ENCODE data around the gene MUL1. TPM values are rescaled to one million over a fixed set of nuclear protein-coding genes. Genes with fewer than 3 reads are reported as not detected.

MUL1 gene
- total and polyA plus RNA-seq, 2 donors (not counting 1 experiment from before 2014, with no cell fraction given), result 25.7 to 26.9 TPM

GRCh38 chr1:20462397-20462796 is 45.6 kb downstream of the MUL1 start:
- H3K9me3 ChIP-seq (ENCODE audit: control insufficient read depth, insufficient read depth, low read depth, low read length), result no peaks in the 10 kb centered on the region
- no peaks in the 10 kb centered on the region for H3K79me2 ChIP-seq (ENCODE audit: control insufficient read depth, insufficient read depth, low read length)
- H3K4me1 ChIP-seq (ENCODE audit: control insufficient read depth, extremely low read depth, insufficient read depth, low read length), result no peaks in the 10 kb centered on the region
- no peak overlapping the region for H2AFZ ChIP-seq (ENCODE audit: low read length)
- no peaks in the 10 kb centered on the region for H4K20me1 ChIP-seq (ENCODE audit: control insufficient read depth, extremely low read depth, insufficient read depth, low read length)
- H3K27me3 ChIP-seq (ENCODE audit: control insufficient read depth, insufficient read depth, low read length), result peaks cover 42% of the 10 kb centered on the region
- H3K27ac ChIP-seq (ENCODE audit: insufficient read depth, low read length), result no peak overlapping the region
- no peak overlapping the region for H3K9ac ChIP-seq (ENCODE audit: insufficient read depth, low read length)
- TF ChIP-seq CTCF (conservative IDR thresholded peaks at IDR 0.05 in 1 of 2, IDR thresholded peaks at IDR 0.05 in 1 of 2; ENCODE audit: low read depth in 1 of 2, low read length in 2 of 2), result no peak
- no peak for TF ChIP-seq EZH2 (IDR thresholded peaks at IDR 0.05; ENCODE audit: low read length, missing control alignments)
- H3K36me3 ChIP-seq (ENCODE audit: control insufficient read depth, insufficient read depth, low read length), result no peaks in the 10 kb centered on the region
- no peak overlapping the region for H3K4me2 ChIP-seq (ENCODE audit: extremely low read depth, insufficient read depth, low read length)
- DNase-seq (ENCODE audit: low read depth in 2 of 2), result no peak
- no peak overlapping the region for H3K4me3 ChIP-seq (replicated peaks in 1 of 4; ENCODE audit: control extremely low read depth in 1 of 4, insufficient read depth in 1 of 4, low read depth in 3 of 4, low read length in 4 of 4)

- TF ChIP-seq CTCF (conservative IDR thresholded peaks at IDR 0.05 in 1 of 2, IDR thresholded peaks at IDR 0.05 in 1 of 2; ENCODE audit: low read depth in 1 of 2, low read length in 2 of 2) (no peak), EZH2 (IDR thresholded peaks at IDR 0.05; ENCODE audit: low read length, missing control alignments) (no peak)
- no peaks in the 10 kb centered on the region for H3K9me3 ChIP-seq (ENCODE audit: control insufficient read depth, insufficient read depth, low read depth, low read length)
- H2AFZ ChIP-seq (ENCODE audit: low read length), result no peak overlapping the region
- no peak overlapping the region for H3K27ac ChIP-seq (ENCODE audit: insufficient read depth, low read length)
- H3K9ac ChIP-seq (ENCODE audit: insufficient read depth, low read length), result no peak overlapping the region
- no peak overlapping the region for H3K4me2 ChIP-seq (ENCODE audit: extremely low read depth, insufficient read depth, low read length)
- H3K4me3 ChIP-seq (replicated peaks in 1 of 4; ENCODE audit: control extremely low read depth in 1 of 4, insufficient read depth in 1 of 4, low read depth in 3 of 4, low read length in 4 of 4), result no peak overlapping the region
- H3K36me3 ChIP-seq (ENCODE audit: control insufficient read depth, insufficient read depth, low read length), result no peaks in the 10 kb centered on the region
- peaks cover 28% of the 10 kb centered on the region for H3K27me3 ChIP-seq (ENCODE audit: control insufficient read depth, insufficient read depth, low read length)
- no peaks in the 10 kb centered on the region for H3K4me1 ChIP-seq (ENCODE audit: control insufficient read depth, extremely low read depth, insufficient read depth, low read length)
- H3K79me2 ChIP-seq (ENCODE audit: control insufficient read depth, insufficient read depth, low read length), result no peaks in the 10 kb centered on the region
- no peak for DNase-seq (ENCODE audit: low read depth in 2 of 2)
- no peaks in the 10 kb centered on the region for H4K20me1 ChIP-seq (ENCODE audit: control insufficient read depth, extremely low read depth, insufficient read depth, low read length)
These were observed 49.2 kb downstream of the MUL1 start for GRCh38 chr1:20458717-20459116.

- Histone ChIP-seq H4K20me1 (ENCODE audit: control insufficient read depth, extremely low read depth, insufficient read depth, low read length) (no peaks in the 10 kb centered on the region), H3K4me2 (ENCODE audit: extremely low read depth, insufficient read depth, low read length) (no peak overlapping the region), H3K27ac (ENCODE audit: insufficient read depth, low read length) (no peak overlapping the region), H3K36me3 (ENCODE audit: control insufficient read depth, insufficient read depth, low read length) (no peaks in the 10 kb centered on the region), H3K4me1 (ENCODE audit: control insufficient read depth, extremely low read depth, insufficient read depth, low read length) (no peaks in the 10 kb centered on the region), H2AFZ (ENCODE audit: low read length) (no peak overlapping the region), H3K9ac (ENCODE audit: insufficient read depth, low read length) (no peak overlapping the region), H3K27me3 (ENCODE audit: control insufficient read depth, insufficient read depth, low read length) (peaks cover 11% of the 10 kb centered on the region), H3K4me3 (replicated peaks in 1 of 4; ENCODE audit: control extremely low read depth in 1 of 4, insufficient read depth in 1 of 4, low read depth in 3 of 4, low read length in 4 of 4) (no peak overlapping the region), H3K79me2 (ENCODE audit: control insufficient read depth, insufficient read depth, low read length) (no peaks in the 10 kb centered on the region), H3K9me3 (ENCODE audit: control insufficient read depth, insufficient read depth, low read depth, low read length) (no peaks in the 10 kb centered on the region)
- TF ChIP-seq EZH2 (IDR thresholded peaks at IDR 0.05; ENCODE audit: low read length, missing control alignments) (no peak), CTCF (conservative IDR thresholded peaks at IDR 0.05 in 1 of 2, IDR thresholded peaks at IDR 0.05 in 1 of 2; ENCODE audit: low read depth in 1 of 2, low read length in 2 of 2) (no peak)
- no peak for DNase-seq (ENCODE audit: low read depth in 2 of 2)
These were observed 53.9 kb downstream of the MUL1 start for GRCh38 chr1:20454004-20454403.

Measured in fibroblast of lung (primary cell).